Measurements from ENCODE around the gene PIK3C3. TPM values are rescaled to one million over a fixed set of nuclear protein-coding genes. Genes with fewer than 3 reads are reported as not detected.

Gene PIK3C3
- total and polyA plus RNA-seq, 2 of the 8 experiments (the other 6 are each of a cell fraction or from before 2014, with no cell fraction given) = 15.3 to 47.4 TPM

- TF ChIP-seq, protein P1, sequence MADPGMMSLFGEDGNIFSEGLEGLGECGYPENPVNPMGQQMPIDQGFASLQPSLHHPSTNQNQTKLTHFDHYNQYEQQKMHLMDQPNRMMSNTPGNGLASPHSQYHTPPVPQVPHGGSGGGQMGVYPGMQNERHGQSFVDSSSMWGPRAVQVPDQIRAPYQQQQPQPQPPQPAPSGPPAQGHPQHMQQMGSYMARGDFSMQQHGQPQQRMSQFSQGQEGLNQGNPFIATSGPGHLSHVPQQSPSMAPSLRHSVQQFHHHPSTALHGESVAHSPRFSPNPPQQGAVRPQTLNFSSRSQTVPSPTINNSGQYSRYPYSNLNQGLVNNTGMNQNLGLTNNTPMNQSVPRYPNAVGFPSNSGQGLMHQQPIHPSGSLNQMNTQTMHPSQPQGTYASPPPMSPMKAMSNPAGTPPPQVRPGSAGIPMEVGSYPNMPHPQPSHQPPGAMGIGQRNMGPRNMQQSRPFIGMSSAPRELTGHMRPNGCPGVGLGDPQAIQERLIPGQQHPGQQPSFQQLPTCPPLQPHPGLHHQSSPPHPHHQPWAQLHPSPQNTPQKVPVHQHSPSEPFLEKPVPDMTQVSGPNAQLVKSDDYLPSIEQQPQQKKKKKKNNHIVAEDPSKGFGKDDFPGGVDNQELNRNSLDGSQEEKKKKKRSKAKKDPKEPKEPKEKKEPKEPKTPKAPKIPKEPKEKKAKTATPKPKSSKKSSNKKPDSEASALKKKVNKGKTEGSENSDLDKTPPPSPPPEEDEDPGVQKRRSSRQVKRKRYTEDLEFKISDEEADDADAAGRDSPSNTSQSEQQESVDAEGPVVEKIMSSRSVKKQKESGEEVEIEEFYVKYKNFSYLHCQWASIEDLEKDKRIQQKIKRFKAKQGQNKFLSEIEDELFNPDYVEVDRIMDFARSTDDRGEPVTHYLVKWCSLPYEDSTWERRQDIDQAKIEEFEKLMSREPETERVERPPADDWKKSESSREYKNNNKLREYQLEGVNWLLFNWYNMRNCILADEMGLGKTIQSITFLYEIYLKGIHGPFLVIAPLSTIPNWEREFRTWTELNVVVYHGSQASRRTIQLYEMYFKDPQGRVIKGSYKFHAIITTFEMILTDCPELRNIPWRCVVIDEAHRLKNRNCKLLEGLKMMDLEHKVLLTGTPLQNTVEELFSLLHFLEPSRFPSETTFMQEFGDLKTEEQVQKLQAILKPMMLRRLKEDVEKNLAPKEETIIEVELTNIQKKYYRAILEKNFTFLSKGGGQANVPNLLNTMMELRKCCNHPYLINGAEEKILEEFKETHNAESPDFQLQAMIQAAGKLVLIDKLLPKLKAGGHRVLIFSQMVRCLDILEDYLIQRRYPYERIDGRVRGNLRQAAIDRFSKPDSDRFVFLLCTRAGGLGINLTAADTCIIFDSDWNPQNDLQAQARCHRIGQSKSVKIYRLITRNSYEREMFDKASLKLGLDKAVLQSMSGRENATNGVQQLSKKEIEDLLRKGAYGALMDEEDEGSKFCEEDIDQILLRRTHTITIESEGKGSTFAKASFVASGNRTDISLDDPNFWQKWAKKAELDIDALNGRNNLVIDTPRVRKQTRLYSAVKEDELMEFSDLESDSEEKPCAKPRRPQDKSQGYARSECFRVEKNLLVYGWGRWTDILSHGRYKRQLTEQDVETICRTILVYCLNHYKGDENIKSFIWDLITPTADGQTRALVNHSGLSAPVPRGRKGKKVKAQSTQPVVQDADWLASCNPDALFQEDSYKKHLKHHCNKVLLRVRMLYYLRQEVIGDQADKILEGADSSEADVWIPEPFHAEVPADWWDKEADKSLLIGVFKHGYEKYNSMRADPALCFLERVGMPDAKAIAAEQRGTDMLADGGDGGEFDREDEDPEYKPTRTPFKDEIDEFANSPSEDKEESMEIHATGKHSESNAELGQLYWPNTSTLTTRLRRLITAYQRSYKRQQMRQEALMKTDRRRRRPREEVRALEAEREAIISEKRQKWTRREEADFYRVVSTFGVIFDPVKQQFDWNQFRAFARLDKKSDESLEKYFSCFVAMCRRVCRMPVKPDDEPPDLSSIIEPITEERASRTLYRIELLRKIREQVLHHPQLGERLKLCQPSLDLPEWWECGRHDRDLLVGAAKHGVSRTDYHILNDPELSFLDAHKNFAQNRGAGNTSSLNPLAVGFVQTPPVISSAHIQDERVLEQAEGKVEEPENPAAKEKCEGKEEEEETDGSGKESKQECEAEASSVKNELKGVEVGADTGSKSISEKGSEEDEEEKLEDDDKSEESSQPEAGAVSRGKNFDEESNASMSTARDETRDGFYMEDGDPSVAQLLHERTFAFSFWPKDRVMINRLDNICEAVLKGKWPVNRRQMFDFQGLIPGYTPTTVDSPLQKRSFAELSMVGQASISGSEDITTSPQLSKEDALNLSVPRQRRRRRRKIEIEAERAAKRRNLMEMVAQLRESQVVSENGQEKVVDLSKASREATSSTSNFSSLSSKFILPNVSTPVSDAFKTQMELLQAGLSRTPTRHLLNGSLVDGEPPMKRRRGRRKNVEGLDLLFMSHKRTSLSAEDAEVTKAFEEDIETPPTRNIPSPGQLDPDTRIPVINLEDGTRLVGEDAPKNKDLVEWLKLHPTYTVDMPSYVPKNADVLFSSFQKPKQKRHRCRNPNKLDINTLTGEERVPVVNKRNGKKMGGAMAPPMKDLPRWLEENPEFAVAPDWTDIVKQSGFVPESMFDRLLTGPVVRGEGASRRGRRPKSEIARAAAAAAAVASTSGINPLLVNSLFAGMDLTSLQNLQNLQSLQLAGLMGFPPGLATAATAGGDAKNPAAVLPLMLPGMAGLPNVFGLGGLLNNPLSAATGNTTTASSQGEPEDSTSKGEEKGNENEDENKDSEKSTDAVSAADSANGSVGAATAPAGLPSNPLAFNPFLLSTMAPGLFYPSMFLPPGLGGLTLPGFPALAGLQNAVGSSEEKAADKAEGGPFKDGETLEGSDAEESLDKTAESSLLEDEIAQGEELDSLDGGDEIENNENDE (IDR thresholded peaks at IDR 0.05; ENCODE audit: insufficient replicate concordance, low read length) = no peak
- TF ChIP-seq MAX (IDR thresholded peaks at IDR 0.05) (no peak), NRF1 (IDR thresholded peaks at IDR 0.05; ENCODE audit: low read depth, low read length) (no peak), FOSL1 (IDR thresholded peaks at IDR 0.05; ENCODE audit: insufficient read depth, low read depth, low read length) (no peak), EP300 (IDR thresholded peaks at IDR 0.05; ENCODE audit: borderline replicate concordance in 1 of 2, low read depth in 2 of 2, low read length in 2 of 2) (no peak), HDAC2 (IDR thresholded peaks at IDR 0.05; ENCODE audit: borderline replicate concordance in 1 of 2, low read depth in 2 of 2, low read length in 2 of 2) (no peak), SRF (IDR thresholded peaks at IDR 0.05; ENCODE audit: low read depth, low read length) (no peak), BCL11A (IDR thresholded peaks at IDR 0.05; ENCODE audit: low read depth in 2 of 2, low read length in 2 of 2) (no peak), TBP (IDR thresholded peaks at IDR 0.05; ENCODE audit: low read depth, low read length) (no peak), CBX8 (IDR thresholded peaks at IDR 0.05; ENCODE audit: borderline replicate concordance, low read depth, low read length) (no peak), CEBPB (IDR thresholded peaks at IDR 0.05; ENCODE audit: low read depth, low read length) (no peak), SIX5 (IDR thresholded peaks at IDR 0.05; ENCODE audit: low read depth, low read length) (no peak)
These were observed 22.2 kb downstream of the PIK3C3 start (continued) for GRCh38 chr18:41977233-41977632.
